ENCODE measurements around the gene RNF38. TPM values are rescaled to one million over a fixed set of nuclear protein-coding genes. Genes with fewer than 3 reads are reported as not detected.

RNF38 gene
- total RNA-seq, 1 experiment from 2014 or later = 60.2 TPM

DNA sequence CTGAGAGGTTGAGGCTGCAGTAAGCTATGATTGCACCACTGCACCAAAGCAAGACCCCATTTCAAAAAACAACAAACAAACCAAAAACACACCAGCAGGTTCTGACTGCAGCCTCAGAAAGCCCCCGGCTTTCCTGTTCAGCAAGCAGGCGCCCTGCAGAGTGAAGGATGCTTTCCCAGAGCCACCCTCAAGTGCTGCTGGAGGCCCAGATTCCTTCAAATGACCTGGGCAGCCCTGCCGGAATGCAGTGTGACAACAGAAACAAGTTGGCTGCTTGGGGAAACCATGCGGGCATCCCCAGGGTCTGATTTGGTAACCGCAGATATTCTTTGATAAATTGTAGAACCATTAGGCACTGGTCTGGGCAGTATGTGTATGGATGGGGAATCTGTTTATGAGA, 106.2 kb downstream of the RNF38 start:
- no peak overlapping the region for H3K4me3 Mint-ChIP-seq
- no peak overlapping the region for H3K9ac ChIP-seq (ENCODE audit: extremely low read depth, insufficient read length, low read length)
- WGBS (ENCODE audit: extremely low coverage, insufficient read length, low lambda C conversion rate) = no CpG with 5 or more reads among the region's 5 CpGs

More for the DNA sequence above, 106.2 kb downstream of the RNF38 start:
- Histone ChIP-seq H2BK5ac (ENCODE audit: insufficient read length, low read length) (no peak overlapping the region), H2AFZ (ENCODE audit: low read length) (no peak overlapping the region), H2BK12ac (ENCODE audit: insufficient read length, low read depth, low read length) (no peak overlapping the region), H4K91ac (ENCODE audit: insufficient read length, low read depth, low read length) (no peak overlapping the region), H2BK15ac (ENCODE audit: low read depth, low read length) (no peak overlapping the region), H3K56ac (ENCODE audit: insufficient read length, low read depth, low read length) (no peak overlapping the region), H3K18ac (ENCODE audit: insufficient read length, low read depth, low read length) (no peak overlapping the region), H3K79me1 (ENCODE audit: insufficient read depth, low read depth, low read length, poor library complexity, severe bottlenecking) (no peaks in the 10 kb centered on the region), H3K9me3 (ENCODE audit: control insufficient read depth, low read depth, low read length) (no peaks in the 10 kb centered on the region), H3K79me2 (ENCODE audit: insufficient read depth, low read length) (no peaks in the 10 kb centered on the region), H3T11ph (ENCODE audit: low read length) (no peak overlapping the region), H3K14ac (ENCODE audit: insufficient read depth, low read length) (no peak overlapping the region), H3K23ac (ENCODE audit: insufficient read length, low read depth, low read length) (no peak overlapping the region), H3K4ac (ENCODE audit: low read depth, low read length) (no peak overlapping the region), H3K23me2 (ENCODE audit: insufficient read length, low read depth, low read length, poor library complexity, severe bottlenecking) (no peaks in the 10 kb centered on the region), H2AK5ac (ENCODE audit: insufficient read length, low read length) (no peak overlapping the region), H3K4me2 (ENCODE audit: insufficient read depth, insufficient read length, low read length) (no peak overlapping the region), H3K4me1 (ENCODE audit: insufficient read depth, low read length) (no peaks in the 10 kb centered on the region), H2BK120ac (ENCODE audit: low read depth, low read length, poor library complexity, severe bottlenecking) (no peak overlapping the region), H4K8ac (replicated peaks; ENCODE audit: insufficient read length, low read depth, low read length) (no peak overlapping the region), H2BK20ac (ENCODE audit: low read depth, low read length, poor library complexity, severe bottlenecking) (no peak overlapping the region), H4K5ac (ENCODE audit: insufficient read length, low read depth, low read length) (no peak overlapping the region), H3K27ac (ENCODE audit: insufficient read length, low read depth, low read length) (no peak overlapping the region), H3K27me3 (ENCODE audit: insufficient read depth, low read length) (no peaks in the 10 kb centered on the region), H4K20me1 (ENCODE audit: control insufficient read depth, insufficient read depth, insufficient read length) (no peaks in the 10 kb centered on the region)
- Mint-ChIP-seq H3K36me3 (ENCODE audit: insufficient read depth in 1 of 3, low read depth in 3 of 3) (no peaks in the 10 kb centered on the region), H3K27ac (no peak overlapping the region), H3K4me1 (peaks cover 14 to 20% of the 10 kb centered on the region in 2 experiments), H3K9me3 (no peaks in the 10 kb centered on the region; a peak in 1 of 5 replicates), H3K27me3 (ENCODE audit: low read depth) (no peaks in the 10 kb centered on the region)
- TF ChIP-seq, protein P1, sequence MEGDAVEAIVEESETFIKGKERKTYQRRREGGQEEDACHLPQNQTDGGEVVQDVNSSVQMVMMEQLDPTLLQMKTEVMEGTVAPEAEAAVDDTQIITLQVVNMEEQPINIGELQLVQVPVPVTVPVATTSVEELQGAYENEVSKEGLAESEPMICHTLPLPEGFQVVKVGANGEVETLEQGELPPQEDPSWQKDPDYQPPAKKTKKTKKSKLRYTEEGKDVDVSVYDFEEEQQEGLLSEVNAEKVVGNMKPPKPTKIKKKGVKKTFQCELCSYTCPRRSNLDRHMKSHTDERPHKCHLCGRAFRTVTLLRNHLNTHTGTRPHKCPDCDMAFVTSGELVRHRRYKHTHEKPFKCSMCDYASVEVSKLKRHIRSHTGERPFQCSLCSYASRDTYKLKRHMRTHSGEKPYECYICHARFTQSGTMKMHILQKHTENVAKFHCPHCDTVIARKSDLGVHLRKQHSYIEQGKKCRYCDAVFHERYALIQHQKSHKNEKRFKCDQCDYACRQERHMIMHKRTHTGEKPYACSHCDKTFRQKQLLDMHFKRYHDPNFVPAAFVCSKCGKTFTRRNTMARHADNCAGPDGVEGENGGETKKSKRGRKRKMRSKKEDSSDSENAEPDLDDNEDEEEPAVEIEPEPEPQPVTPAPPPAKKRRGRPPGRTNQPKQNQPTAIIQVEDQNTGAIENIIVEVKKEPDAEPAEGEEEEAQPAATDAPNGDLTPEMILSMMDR (conservative IDR thresholded peaks at IDR 0.05) = no peak
- no peak for DNase-seq
